ENCODE results near the gene SLC35F1. TPM values are rescaled to one million over a fixed set of nuclear protein-coding genes. Genes with fewer than 3 reads are reported as not detected.
"Not testable (repeated sequence)": the region's sequence is repeated elsewhere in the genome, so short reads cannot be mapped to it uniquely, and the experiment has no call there.

The SLC35F1 gene
- total and polyA plus RNA-seq, 9 donors: 0.08 to 2.5 (median 0.24) TPM; not detected in 1

DNA sequence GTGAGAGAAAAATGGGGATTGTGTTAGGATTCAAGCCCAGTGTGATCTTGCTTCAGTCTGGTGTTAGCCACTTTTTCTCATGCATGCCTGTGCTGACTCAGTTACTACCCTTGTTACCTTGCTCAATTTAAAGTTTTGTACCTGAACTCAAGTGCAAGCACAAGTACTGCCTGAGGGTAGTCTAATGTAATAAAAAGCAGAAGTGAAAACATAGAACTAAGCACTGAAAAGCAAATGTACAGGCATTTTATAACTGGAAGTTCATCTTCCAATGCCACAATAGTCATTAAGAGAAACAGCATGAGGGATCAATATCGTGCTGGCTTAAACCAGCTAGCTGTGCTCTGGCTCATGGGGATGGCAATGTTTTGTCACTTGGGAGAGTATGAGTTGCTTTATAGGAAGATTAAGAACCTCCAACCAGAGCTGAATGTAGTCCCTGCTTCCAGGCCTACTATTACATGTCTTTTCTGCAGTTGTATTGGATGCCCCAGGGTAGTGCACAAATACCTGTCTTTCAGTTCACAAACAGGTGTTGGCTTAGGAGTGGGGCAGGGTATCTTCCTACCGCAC is 48.7 kb downstream of the SLC35F1 start:
- WGBS, 3 donors: 82 to 91% (median 87%) methylated on average over 2 of the region's 2 CpGs
- no peak overlapping the region for H3K4me3 ChIP-seq
- no peaks in the 10 kb centered on the region for H3K27me3 ChIP-seq
- DNase-seq: no peak
- no peak for TF ChIP-seq EP300 (IDR thresholded peaks at IDR 0.05)
- H3K27ac ChIP-seq: no peak overlapping the region
- H3K36me3 ChIP-seq: no peaks in the 10 kb centered on the region
- H3K4me1 ChIP-seq (ENCODE audit: insufficient read depth): no peaks in the 10 kb centered on the region
- intact Hi-C loops (cut with DNase I): no loop called here
- H3K9me3 ChIP-seq: no peaks in the 10 kb centered on the region

DNA sequence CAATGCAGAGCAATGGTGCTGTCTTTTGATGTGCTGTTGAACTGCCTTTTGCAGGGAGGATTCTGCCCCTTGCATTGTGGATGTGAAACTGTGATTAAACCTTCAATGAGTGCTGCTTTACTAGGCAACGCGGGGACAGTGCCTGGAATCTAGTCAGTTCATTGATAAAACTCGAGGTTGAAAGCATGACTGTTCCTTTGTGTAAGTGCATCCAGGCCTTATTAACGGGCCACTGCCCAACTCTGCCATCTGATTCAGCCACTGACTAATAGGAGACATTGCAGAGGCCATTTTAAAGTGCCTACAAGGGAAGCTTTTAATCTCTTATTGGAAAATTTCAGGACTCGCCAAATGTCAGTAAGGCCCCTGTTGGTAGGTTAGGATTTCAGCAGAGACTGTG is 49.3 kb downstream of the SLC35F1 start:
- Histone ChIP-seq H3K4me3 (no peak overlapping the region), H3K36me3 (no peaks in the 10 kb centered on the region), H3K27ac (no peak overlapping the region), H3K9me3 (no peaks in the 10 kb centered on the region), H3K27me3 (no peaks in the 10 kb centered on the region), H3K4me1 (ENCODE audit: insufficient read depth) (no peaks in the 10 kb centered on the region)
- DNase-seq: no peak
- intact Hi-C loops (cut with DNase I): no loop called here
- TF ChIP-seq, protein P1, sequence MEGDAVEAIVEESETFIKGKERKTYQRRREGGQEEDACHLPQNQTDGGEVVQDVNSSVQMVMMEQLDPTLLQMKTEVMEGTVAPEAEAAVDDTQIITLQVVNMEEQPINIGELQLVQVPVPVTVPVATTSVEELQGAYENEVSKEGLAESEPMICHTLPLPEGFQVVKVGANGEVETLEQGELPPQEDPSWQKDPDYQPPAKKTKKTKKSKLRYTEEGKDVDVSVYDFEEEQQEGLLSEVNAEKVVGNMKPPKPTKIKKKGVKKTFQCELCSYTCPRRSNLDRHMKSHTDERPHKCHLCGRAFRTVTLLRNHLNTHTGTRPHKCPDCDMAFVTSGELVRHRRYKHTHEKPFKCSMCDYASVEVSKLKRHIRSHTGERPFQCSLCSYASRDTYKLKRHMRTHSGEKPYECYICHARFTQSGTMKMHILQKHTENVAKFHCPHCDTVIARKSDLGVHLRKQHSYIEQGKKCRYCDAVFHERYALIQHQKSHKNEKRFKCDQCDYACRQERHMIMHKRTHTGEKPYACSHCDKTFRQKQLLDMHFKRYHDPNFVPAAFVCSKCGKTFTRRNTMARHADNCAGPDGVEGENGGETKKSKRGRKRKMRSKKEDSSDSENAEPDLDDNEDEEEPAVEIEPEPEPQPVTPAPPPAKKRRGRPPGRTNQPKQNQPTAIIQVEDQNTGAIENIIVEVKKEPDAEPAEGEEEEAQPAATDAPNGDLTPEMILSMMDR (IDR thresholded peaks at IDR 0.05): no peak
- TF ChIP-seq POLR2A (IDR thresholded peaks at IDR 0.05) (no peak), EP300 (IDR thresholded peaks at IDR 0.05) (no peak)
- 78 to 86% (median 82%) methylated on average over 5 of the region's 5 CpGs for WGBS, 3 donors

DNA sequence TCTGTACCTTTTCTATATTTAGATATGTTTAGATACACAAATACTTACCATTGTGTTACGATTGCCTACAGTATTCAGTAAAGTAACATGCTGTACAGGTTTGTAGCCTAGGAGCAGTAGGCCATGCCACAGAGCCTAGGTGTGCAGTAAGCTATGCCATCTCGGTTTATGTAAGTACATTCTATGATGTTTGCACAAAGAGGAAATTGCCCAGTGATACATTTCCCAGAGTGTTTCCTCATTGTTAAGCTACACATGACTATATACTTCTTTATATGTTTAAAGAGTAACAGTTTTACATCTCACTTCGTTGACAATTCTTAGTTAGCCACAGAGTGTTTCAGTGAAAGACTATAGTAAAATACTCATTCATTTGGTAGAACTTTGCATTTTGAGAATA is 51.5 kb downstream of the SLC35F1 start:
- intact Hi-C loops (cut with DNase I): no loop called here
- Histone ChIP-seq H3K27me3 (no peaks in the 10 kb centered on the region), H3K27ac (no peak overlapping the region), H3K9me3 (no peaks in the 10 kb centered on the region), H3K4me3 (no peak overlapping the region), H3K36me3 (no peaks in the 10 kb centered on the region), H3K4me1 (ENCODE audit: insufficient read depth) (no peaks in the 10 kb centered on the region)
- 80 to 85% (median 82%) methylated on average over 3 of the region's 3 CpGs for WGBS, 3 donors
- DNase-seq: no peak
- TF ChIP-seq, protein P1 (IDR thresholded peaks at IDR 0.05): no peak
- TF ChIP-seq EP300 (IDR thresholded peaks at IDR 0.05) (no peak), POLR2A (IDR thresholded peaks at IDR 0.05) (no peak)

DNA sequence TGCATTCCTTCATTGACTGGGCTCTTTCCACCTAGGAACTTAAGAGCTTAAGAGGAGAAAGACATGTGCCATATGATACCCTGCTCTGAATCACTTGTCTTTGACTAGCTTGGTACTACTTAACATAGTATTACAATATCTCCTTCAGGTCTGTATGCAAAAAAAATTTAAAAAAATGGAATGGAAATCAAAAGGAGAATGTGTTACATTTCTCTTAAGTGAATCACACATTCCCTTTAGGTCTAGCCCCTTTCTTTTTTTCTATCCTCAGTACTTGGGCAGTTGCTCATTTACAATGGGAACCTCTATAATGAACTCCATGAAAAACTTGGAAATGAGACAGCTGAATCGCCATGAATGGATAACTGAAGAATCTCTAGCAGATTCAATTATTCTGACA is 53.8 kb downstream of the SLC35F1 start:
- Histone ChIP-seq H3K9me3 (no peaks in the 10 kb centered on the region), H3K36me3 (no peaks in the 10 kb centered on the region), H3K27ac (no peak overlapping the region), H3K4me1 (ENCODE audit: insufficient read depth) (no peaks in the 10 kb centered on the region), H3K27me3 (no peaks in the 10 kb centered on the region), H3K4me3 (no peak overlapping the region)
- WGBS, 3 donors: 62 to 73% (median 70%) methylated on average over 1 of the region's 1 CpG
- intact Hi-C loops (cut with DNase I): no loop called here
- no peak for DNase-seq
- TF ChIP-seq, protein P1 (IDR thresholded peaks at IDR 0.05): no peak
- no peak for TF ChIP-seq EP300 (IDR thresholded peaks at IDR 0.05)
- no peak for TF ChIP-seq POLR2A (IDR thresholded peaks at IDR 0.05)

DNA sequence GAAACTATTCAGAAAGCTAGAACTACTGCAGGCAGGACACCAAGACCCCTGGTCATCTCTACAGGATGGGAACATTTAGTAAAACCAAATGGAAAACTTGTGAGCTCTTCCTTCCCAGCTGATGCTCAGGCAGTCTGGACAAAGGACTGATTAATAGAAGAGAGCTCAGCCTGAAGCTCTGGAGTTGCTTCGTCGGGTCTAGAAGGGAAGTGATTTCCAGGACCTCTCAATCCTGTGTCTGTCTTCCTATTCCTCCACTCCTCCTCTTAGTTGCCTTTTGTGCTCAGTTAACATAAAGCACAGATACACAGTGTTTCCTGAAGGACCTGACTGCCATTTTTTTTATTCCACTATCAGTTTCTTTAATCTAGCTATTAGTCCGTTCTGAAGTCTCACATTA is 54.2 kb downstream of the SLC35F1 start:
- Histone ChIP-seq H3K27ac (no peak overlapping the region), H3K36me3 (no peaks in the 10 kb centered on the region), H3K9me3 (no peaks in the 10 kb centered on the region), H3K27me3 (no peaks in the 10 kb centered on the region), H3K4me3 (no peak overlapping the region), H3K4me1 (ENCODE audit: insufficient read depth) (no peaks in the 10 kb centered on the region)
- TF ChIP-seq, protein P1 (IDR thresholded peaks at IDR 0.05): no peak
- TF ChIP-seq EP300 (IDR thresholded peaks at IDR 0.05): no peak
- TF ChIP-seq POLR2A (IDR thresholded peaks at IDR 0.05): no peak
- intact Hi-C loops (cut with DNase I): no loop called here
- DNase-seq: no peak
- 74 to 80% (median 79%) methylated on average over 3 of the region's 3 CpGs for WGBS, 3 donors

DNA sequence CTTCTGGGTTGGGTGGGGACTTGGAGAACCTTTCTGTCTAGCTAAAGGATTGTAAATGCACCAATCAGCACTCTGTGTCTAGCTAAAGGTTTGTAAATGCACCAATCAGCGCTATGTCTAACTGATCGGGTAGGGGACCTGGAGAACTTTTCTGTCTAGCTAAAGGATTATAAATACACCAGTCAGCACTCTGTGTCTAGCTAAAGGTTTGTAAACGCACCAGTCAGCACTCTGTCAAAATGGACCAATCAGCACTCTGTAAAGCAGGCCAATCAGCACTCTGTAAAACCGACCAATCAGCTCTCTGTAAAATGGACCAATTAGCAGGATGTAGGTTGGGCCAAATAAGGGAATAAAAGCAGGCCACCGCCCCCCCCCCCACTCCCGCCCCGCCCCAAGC is 58.7 kb downstream of the SLC35F1 start:
- WGBS, 3 donors: 74 to 89% (median 81%) methylated on average over 7 of the region's 7 CpGs
- DNase-seq; H3K4me3 ChIP-seq; intact Hi-C loops (cut with DNase I); H3K36me3 ChIP-seq; H3K9me3 ChIP-seq; H3K4me1 ChIP-seq (ENCODE audit: insufficient read depth); H3K27ac ChIP-seq; H3K27me3 ChIP-seq: not testable (repeated sequence)
